Effector CD4-positive, alpha-beta T cell (primary cell): ENCODE data around the gene RBM19.

Experiments used
- DNase-seq: peaks from one replicate; pipeline ENCODE4 v3.0.0-alpha.2; 2020

The RBM19 gene

DNA sequence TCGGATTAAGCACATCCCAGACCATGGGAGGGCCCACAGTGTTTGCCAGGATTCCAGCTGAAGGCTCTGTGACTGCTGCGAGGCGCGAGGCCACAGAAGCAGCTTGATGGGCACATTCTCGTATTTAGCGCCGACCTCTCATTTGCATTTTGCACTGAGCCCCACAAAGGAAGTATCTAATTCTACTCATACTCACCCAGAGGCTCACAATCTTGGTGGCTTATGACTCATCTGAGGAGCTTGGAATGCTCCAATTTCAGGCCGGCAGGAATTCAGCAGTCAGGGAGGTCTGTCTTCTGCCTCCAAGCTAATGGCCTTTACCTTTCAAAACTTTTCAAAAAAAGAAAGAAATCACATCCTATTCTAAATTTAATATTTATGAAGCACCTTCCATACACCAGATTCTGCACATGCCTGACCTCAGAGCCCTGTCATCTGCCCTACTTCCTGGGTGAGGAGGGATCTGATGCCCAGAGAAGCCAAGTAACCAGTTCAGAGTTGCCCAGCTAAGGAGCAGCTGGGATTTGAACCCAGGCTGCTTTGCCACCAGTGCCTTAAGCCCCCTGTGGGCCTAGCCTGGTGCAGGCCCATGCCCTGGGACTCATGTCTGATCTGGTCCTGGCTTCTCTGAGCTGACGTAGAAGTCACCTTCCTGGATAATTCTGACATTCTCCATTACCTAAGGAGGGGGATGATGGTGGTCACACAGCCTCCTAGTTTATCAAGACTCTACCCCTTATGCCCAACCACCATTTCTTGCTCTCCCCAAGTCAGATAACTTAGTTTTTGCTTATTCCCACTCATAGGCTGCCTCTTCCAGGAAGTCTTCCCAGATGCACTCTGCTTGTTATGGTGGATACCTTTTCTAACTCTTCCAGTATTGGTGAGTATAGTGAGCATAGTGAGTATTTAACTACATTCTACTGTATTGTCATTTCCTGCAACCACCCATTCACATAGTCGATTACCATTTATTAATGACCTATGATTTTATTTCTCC lies 198.9 kb downstream of the RBM19 start:
- no peak for DNase-seq
